Esophagus squamous epithelium (tissue), 5 donors: ENCODE measurements around the gene UGT1A9. TPM values are rescaled to one million over a fixed set of nuclear protein-coding genes. Genes with fewer than 3 reads are reported as not detected.
"Not testable (repeated sequence)": the region's sequence is repeated elsewhere in the genome, so short reads cannot be mapped to it uniquely, and the experiment has no call there.

Experiments
- DNase-seq: peaks from one replicate; lab custom pipeline; 2025; lab: John Stamatoyannopoulos, UW
- H3K27ac ChIP-seq, 4 donors: fragments of 200-600 bp; sonication (generic); one replicate each; pipeline ENCODE4 v1.5.1; 2016 to 2019; ENCODE audit warnings: mild to moderate bottlenecking in 1 of 4
- H3K27me3 ChIP-seq, 4 donors: fragments of 200-600 bp; sonication (generic); 1 replicate in 3 of 4; 2 replicates in 1 of 4; pipeline versions ENCODE4 v1.5.1 to v1.6.0; 2017 to 2021; ENCODE audit warnings: antibody characterized with exemption in 1 of 4
- H3K36me3 ChIP-seq, 3 donors: fragments of 200-600 bp; sonication (generic); one replicate each; pipeline ENCODE4 v1.5.1; 2016 to 2019
- H3K4me1 ChIP-seq, 3 donors: fragments of 200-600 bp; sonication (generic); one replicate each; pipeline ENCODE4 v1.5.1; 2017 to 2019
- H3K4me3 ChIP-seq, 4 donors: fragments of 200-600 bp; sonication (generic); 1 replicate in 3 of 4; 2 replicates in 1 of 4; pipeline ENCODE4 v1.5.1; 2016 to 2019; ENCODE audit warnings: mild to moderate bottlenecking in 2 of 4, moderate library complexity in 1 of 4
- H3K9me3 ChIP-seq, 3 donors: fragments of 200-600 bp; sonication (generic); one replicate each; pipeline ENCODE4 v1.5.1; 2016 to 2019
- CTCF ChIP-seq, 6 experiments: fragments of 450-650 bp in 4 of 6; fragments of 200-600 bp in 2 of 6; sonication (generic) in 2 of 6; IDR thresholded peaks; one replicate each; pipeline ENCODE4 v1.5.1; 2016 to 2019; ENCODE audit warnings: antibody characterized with exemption in 6 of 6, mild to moderate bottlenecking in 4 of 6, moderate library complexity in 4 of 6
- POLR2A ChIP-seq, 4 donors: fragments of 450-650 bp; IDR thresholded peaks; one replicate each; pipeline ENCODE4 v1.6.1; 2017; ENCODE audit warnings: antibody characterized with exemption in 4 of 4, mild to moderate bottlenecking in 4 of 4, moderate library complexity in 3 of 4
- WGBS, 2 donors: methylation state at CpG; one replicate each; pipeline ENCODE4 v1.1.5; 2018; 5-methylcytosine and 5-hydroxymethylcytosine counted together
- intact Hi-C: fragments of 100-400 bp; cut with DNase I; formaldehyde crosslinking; loops from one replicate; pipeline ENCODE4 v1.15.0; 2022
- total RNA-seq, 4 donors: library from RNA; depleted of rRNA; stranded (reverse); fragments of >200 nt; gene quantifications; one replicate each; pipeline ENCODE4 v1.1.0, GENCODE V29; 2016
- donor health status: DM: yes; HTN: yes; CAD: no.

UGT1A9 gene
- total RNA-seq, 4 donors from 2014 or later: 0.49 to 1.7 (median 1.2) TPM

DNA sequence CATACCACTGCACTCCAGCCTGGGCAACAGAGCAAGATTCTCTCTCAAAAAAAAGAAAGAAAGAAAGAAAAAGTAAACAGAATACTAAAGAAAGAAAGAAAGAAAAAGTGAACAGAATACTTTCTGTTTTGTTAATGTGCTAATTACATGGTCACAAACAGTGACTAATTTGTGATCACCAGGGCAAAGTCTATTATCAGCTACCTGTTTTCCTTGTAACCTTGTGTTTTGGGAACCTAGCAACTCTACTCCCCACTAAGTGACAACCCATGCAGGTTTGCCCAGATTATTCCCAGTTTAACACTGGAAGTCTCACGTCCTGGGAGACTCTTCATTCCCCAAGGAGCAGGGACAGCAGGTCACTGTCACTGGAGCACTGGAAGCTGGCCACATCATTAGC is 16.7 kb upstream of the UGT1A9 start:
- Histone ChIP-seq H3K9me3 (no peaks in the 10 kb centered on the region), H3K27me3 (no peaks in the 10 kb centered on the region), H3K36me3 (no peaks in the 10 kb centered on the region), H3K4me3 (no peak overlapping the region), H3K4me1 (peaks cover 0 to 19% (median 0%) of the 10 kb centered on the region in 3 donors), H3K27ac (no peak overlapping the region)
- no peak for TF ChIP-seq POLR2A (IDR thresholded peaks at IDR 0.05)
- no peak for TF ChIP-seq CTCF (IDR thresholded peaks at IDR 0.05)
- intact Hi-C loops: no loop called here
- WGBS, 2 donors: 43 to 60% methylated on average over 1 of the region's 1 CpG
- DNase-seq: no peak

DNA sequence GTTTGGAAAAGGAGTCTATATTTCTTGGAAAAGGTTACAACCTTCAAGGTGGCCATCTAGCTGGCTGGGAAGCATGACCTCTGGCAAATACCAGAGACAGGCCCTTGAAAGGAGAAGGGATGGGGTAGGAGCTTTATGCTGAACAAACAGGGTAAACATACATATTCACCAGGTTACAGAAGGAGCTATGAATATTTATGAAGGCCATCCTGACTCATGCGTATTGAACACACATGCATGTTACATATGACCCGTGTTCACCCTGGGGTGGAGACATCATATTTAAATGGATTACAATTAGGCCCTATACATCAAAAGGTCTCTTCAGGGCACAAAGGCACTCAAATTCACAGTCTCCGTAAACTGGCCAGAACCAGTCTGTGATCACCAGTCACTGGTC is 15.8 kb upstream of the UGT1A9 start:
- 83 to 94% methylated on average over 2 to 3 of the region's 3 CpGs for WGBS, 2 donors
- not testable (repeated sequence) for DNase-seq, H3K4me3 ChIP-seq

DNA sequence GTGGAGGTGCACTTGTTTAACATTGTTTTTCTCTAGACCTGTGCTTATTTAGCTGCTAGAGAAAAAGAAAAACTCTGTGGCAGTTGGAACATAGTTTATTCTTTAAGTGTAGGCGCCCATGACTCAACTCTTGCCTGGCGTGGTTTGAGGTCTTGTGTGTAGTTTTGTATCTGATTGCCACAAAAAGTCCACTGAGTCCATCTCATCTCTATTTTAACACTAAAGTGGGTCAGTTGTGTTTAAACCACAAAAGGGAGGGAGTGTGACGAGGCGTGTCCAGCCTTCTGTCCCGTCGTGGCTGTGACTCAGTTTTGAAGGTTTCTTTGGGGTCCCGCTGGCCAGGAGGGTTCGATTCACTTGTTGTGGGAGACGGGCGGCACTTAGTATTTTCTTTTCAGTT is 15.3 kb upstream of the UGT1A9 start:
- TF ChIP-seq POLR2A (IDR thresholded peaks at IDR 0.05) (no peak), CTCF (IDR thresholded peaks at IDR 0.05) (no peak)
- intact Hi-C loops: no loop called here
- Histone ChIP-seq H3K4me1 (peaks cover 0 to 8% (median 0%) of the 10 kb centered on the region in 3 donors), H3K27ac (no peak overlapping the region), H3K27me3 (no peaks in the 10 kb centered on the region), H3K9me3 (no peaks in the 10 kb centered on the region), H3K36me3 (no peaks in the 10 kb centered on the region), H3K4me3 (no peak overlapping the region)
- 79 to 85% methylated on average over 10 of the region's 10 CpGs for WGBS, 2 donors
- DNase-seq: no peak

More for the DNA sequence above, 15.8 kb upstream of the UGT1A9 start:
- H3K36me3 ChIP-seq, H3K27ac ChIP-seq, intact Hi-C loops, H3K9me3 ChIP-seq, H3K27me3 ChIP-seq: not testable (repeated sequence)
- H3K4me1 ChIP-seq: peaks cover 0 to 13% (median 0%) of the 10 kb centered on the region in 3 donors

GRCh38 chr2:233658610-233659009 is 13.1 kb upstream of the UGT1A9 start:
- Histone ChIP-seq H3K27ac (no peak overlapping the region), H3K4me3 (no peak overlapping the region), H3K9me3 (peaks cover 0 to 6% (median 0%) of the 10 kb centered on the region in 3 donors), H3K4me1 (no peaks in the 10 kb centered on the region), H3K27me3 (no peaks in the 10 kb centered on the region), H3K36me3 (no peaks in the 10 kb centered on the region)
- TF ChIP-seq POLR2A (IDR thresholded peaks at IDR 0.05): no peak
- no peak for TF ChIP-seq CTCF (IDR thresholded peaks at IDR 0.05)
- intact Hi-C loops: no loop called here
- DNase-seq: no peak

DNA sequence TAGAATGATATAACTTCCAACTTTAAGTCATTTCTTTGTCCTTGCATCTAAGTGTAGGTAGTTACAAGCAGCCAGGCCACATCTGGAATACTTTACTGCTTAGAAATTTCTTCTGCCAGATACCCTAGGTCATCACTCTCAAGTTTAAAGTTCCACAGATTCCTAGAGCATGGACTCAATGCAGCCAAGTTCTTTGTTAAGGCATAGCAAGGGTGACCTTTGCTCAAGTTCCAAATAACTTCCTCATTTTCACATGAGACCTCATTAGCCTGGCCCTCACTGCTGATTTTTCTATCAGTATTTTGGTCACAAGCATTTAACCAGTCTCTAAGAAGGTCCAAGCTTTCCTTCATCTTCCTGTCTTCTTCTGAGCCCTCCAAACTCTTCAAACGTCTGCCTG is 7.8 kb upstream of the UGT1A9 start:
- DNase-seq: no peak
- peaks cover 0 to 7% (median 0%) of the 10 kb centered on the region in 3 donors for H3K9me3 ChIP-seq
- intact Hi-C loops: no loop called here
- 36 to 48% methylated on average over 1 of the region's 1 CpG for WGBS, 2 donors
- H3K27me3 ChIP-seq: no peaks in the 10 kb centered on the region
- H3K4me1 ChIP-seq: no peaks in the 10 kb centered on the region
- no peak for TF ChIP-seq CTCF (IDR thresholded peaks at IDR 0.05)
- no peak for TF ChIP-seq POLR2A (IDR thresholded peaks at IDR 0.05)
- H3K27ac ChIP-seq: no peak overlapping the region
- H3K4me3 ChIP-seq: no peak overlapping the region
- no peaks in the 10 kb centered on the region for H3K36me3 ChIP-seq
